ENCODE results near the gene FREM1. TPM values are rescaled to one million over a fixed set of nuclear protein-coding genes. Genes with fewer than 3 reads are reported as not detected.

The FREM1 gene
- total and polyA plus RNA-seq, 2 of the 13 experiments (the other 11 are each of a cell fraction or from before 2014, with no cell fraction given): 64.3 to 202 TPM

DNA sequence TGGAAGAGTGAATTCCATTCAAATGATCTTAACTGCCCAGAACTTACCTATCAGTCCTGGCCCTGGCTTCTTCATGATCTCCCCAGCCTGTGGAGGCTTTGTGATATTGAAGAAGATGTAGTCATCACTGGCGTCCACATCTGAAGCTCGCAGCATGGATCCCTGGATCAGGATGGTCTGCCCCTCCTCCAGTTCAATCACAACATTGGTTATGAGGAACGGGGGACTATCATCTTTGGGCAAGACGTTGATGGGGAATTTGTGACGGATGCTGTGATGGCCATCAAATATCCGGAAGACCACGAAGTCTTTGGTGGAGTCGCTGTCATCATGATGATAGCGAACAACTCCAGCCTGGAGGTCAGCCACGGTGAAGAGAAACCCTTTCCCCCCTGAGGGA is 68.0 kb downstream of the FREM1 start:
- POLR2A ChIA-PET: no interaction called here

More for the DNA sequence above, 68.0 kb downstream of the FREM1 start:
- DNase-seq (ENCODE audit: low spot score) (no peak), ATAC-seq (no peak), FAIRE-seq (no peak)
- Histone ChIP-seq H3K4me3 (replicated peaks in 1 of 3; ENCODE audit: insufficient read depth in 1 of 3, low read depth in 2 of 3, low read length in 3 of 3) (no peak overlapping the region), H3K27me3 (ENCODE audit: control insufficient read depth in 1 of 2, insufficient read depth in 2 of 2, low read length in 2 of 2) (no peaks in the 10 kb centered on the region), H3K79me2 (ENCODE audit: insufficient read depth, low read length) (no peaks in the 10 kb centered on the region), H3K4me2 (ENCODE audit: low read depth, low read length) (no peak overlapping the region), H2AFZ (ENCODE audit: low read length) (no peak overlapping the region), H3K9me3 (ENCODE audit: low read length) (no peaks in the 10 kb centered on the region), H3K4me1 (ENCODE audit: insufficient read depth, low read length) (no peaks in the 10 kb centered on the region), H3K36me3 (replicated peaks in 1 of 2; ENCODE audit: control insufficient read depth in 1 of 2, insufficient read depth in 2 of 2, low read length in 2 of 2) (peaks cover 4 to 79% of the 10 kb centered on the region in 2 experiments), H3K9ac (ENCODE audit: insufficient read depth, low read depth, low read length) (no peak overlapping the region), H3K27ac (ENCODE audit: extremely low read length, insufficient read depth, low read length) (no peak overlapping the region), H4K20me1 (ENCODE audit: insufficient read depth, low read length) (peaks cover 11% of the 10 kb centered on the region; the same call in 1 of the 2 replicates)
- BruUV-seq (replicated peaks): no TSS peak
- CTCF ChIA-PET (ENCODE audit: low intra/inter-chr PET ratio, low total read pairs): no interaction called here
- WGBS (ENCODE audit: low lambda C conversion rate): 98% methylated on average over 10 of the region's 10 CpGs
- intact Hi-C loops (cut with micrococcal nuclease; ENCODE audit: unreplicated experiment) (no loop called here), in situ Hi-C loops (cut with HindIII; ENCODE audit: extremely low pct_ligation_motif_present, low pct_unique_long_range_greater_than_20kb) (no loop called here)
- peak; percentile 96 for TF ChIP-seq RBM22 (optimal IDR thresholded peaks at IDR 0.05; ENCODE audit: low read length)
- no peak for TF ChIP-seq FOXA3 (CRISPR knock-in tag; IDR thresholded peaks at IDR 0.05)
- TF ChIP-seq POLR2G (IDR thresholded peaks at IDR 0.05; ENCODE audit: low read depth, low read length): peak; percentile 48; the same call in 1 of the 2 replicates
- TF ChIP-seq, protein P1, sequence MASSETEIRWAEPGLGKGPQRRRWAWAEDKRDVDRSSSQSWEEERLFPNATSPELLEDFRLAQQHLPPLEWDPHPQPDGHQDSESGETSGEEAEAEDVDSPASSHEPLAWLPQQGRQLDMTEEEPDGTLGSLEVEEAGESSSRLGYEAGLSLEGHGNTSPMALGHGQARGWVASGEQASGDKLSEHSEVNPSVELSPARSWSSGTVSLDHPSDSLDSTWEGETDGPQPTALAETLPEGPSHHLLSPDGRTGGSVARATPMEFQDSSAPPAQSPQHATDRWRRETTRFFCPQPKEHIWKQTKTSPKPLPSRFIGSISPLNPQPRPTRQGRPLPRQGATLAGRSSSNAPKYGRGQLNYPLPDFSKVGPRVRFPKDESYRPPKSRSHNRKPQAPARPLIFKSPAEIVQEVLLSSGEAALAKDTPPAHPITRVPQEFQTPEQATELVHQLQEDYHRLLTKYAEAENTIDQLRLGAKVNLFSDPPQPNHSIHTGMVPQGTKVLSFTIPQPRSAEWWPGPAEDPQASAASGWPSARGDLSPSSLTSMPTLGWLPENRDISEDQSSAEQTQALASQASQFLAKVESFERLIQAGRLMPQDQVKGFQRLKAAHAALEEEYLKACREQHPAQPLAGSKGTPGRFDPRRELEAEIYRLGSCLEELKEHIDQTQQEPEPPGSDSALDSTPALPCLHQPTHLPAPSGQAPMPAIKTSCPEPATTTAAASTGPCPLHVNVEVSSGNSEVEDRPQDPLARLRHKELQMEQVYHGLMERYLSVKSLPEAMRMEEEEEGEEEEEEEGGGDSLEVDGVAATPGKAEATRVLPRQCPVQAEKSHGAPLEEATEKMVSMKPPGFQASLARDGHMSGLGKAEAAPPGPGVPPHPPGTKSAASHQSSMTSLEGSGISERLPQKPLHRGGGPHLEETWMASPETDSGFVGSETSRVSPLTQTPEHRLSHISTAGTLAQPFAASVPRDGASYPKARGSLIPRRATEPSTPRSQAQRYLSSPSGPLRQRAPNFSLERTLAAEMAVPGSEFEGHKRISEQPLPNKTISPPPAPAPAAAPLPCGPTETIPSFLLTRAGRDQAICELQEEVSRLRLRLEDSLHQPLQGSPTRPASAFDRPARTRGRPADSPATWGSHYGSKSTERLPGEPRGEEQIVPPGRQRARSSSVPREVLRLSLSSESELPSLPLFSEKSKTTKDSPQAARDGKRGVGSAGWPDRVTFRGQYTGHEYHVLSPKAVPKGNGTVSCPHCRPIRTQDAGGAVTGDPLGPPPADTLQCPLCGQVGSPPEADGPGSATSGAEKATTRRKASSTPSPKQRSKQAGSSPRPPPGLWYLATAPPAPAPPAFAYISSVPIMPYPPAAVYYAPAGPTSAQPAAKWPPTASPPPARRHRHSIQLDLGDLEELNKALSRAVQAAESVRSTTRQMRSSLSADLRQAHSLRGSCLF (CRISPR knock-in tag; IDR thresholded peaks at IDR 0.05; ENCODE audit: borderline replicate concordance): no peak
